GM21528 (cell line): ENCODE data around the gene NFE2L2.
"Not testable (repeated sequence)": the region's sequence is repeated elsewhere in the genome, so short reads cannot be mapped to it uniquely, and the experiment has no call there.

ENCODE experiments used
- ATAC-seq: cut with Tn5 transposase; IDR thresholded peaks from one replicate; pipeline ENCODE4 v1.9.1; 2021; ENCODE audit warnings: mild to moderate bottlenecking, moderate library complexity; ENCODE audit not compliant: unreplicated experiment, low FRiP score

The NFE2L2 gene

GRCh38 chr2:177204417-177204816, 60.1 kb downstream of the NFE2L2 start:
- ATAC-seq = no peak

DNA sequence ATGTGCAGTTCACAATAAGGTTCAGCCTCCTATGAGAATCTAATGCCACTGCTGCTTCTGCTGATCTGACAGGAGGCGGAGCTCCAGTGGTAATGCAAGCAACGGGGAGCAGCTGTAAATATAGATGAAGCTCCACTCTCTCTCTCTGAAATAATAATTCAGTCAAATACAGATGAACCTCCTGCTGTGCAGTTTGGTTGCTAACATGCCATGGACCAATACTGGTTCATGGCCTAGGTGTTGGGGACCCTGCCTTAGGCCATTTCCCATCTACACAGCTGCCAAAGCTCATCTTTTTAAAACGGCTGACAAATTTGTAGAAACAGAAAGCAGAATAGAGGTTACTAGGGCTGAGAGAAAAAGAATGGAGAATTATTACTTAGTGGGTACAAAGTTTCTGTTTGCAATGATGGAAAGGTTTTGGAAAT, 62.6 kb downstream of the NFE2L2 start:
- ATAC-seq = no peak

DNA sequence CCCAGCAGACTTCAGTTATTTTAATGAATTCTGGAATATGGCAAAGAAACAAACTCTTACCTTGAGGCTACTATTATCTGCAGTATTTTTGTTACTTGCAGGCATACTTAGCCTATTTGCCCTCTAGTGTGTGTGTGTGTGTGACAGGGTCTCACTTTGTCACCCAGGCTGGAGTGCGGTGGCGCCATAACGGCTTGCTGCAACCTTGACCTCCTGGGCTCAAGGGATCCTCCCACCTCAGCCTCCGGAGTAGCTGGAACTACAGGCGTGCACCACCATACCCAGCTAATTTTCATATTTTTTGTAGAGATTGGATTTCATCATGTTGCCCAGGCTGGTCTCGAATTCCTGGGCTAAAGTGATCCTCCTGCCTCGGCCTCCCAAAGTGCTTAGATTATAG, 64.1 kb downstream of the NFE2L2 start:
- ATAC-seq = not testable (repeated sequence)

- ATAC-seq = no peak
These were observed 69.3 kb downstream of the NFE2L2 start for GRCh38 chr2:177195194-177195593.

DNA sequence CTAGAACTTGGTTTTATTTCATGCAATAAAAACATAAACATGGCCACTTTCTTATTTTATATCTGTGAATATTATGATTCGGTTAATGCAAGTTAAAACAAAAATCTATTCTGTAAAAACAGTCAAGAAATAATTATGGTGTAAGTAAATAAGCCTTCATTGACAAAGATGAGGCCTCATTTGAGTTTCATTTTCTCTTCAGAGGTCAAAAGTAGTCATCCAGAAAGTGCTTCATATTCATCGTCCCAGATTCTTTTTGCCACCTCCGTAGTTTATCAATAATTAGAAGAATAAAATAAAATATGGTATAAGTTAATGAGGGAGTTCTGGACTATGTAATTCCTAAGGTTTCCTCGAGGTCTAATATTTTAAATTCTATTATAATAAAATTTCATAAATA, 71.3 kb downstream of the NFE2L2 start:
- ATAC-seq = no peak

DNA sequence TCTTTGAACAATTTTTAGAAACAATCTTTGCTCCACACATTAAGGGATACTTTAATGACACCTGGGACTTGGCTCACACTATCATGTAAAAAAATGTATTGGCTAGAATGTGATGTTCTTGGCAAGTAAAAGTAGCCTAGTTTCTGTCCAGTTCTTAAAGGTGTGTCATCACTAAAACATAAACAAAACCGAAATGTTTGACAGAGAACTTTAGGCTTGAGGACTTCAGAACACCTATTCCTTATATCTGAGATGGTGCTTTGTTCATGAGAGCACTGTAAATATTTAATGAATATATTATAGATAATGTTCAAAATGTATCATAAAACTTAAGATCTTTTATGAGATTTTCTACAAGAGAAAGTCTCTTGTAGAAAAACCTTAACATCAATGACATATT, 71.7 kb downstream of the NFE2L2 start:
- no peak for ATAC-seq

DNA sequence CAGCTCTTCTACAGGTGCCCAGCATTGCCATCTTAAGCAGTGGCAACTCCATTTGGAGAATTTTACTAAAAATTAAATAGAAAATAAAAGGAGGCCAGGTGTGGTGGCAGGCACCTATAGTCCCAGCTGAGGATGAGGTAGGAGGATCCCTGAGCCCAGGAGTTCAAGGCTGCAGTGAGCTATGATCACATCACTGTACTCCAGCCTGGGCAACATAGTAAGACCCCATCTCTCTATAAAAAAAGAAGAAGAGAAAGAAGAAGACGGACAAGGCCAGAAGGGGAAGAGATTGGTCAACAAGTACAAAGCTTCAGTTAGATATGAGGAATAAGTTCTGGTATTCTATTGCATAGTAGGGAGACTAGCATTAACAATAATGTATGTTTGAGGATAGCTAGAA, 73.6 kb downstream of the NFE2L2 start:
- no peak for ATAC-seq

- ATAC-seq = no peak
These were observed 75.8 kb downstream of the NFE2L2 start for GRCh38 chr2:177188482-177189469.

- ATAC-seq = no peak
These were observed 76.8 kb downstream of the NFE2L2 start for GRCh38 chr2:177187631-177188312.

DNA sequence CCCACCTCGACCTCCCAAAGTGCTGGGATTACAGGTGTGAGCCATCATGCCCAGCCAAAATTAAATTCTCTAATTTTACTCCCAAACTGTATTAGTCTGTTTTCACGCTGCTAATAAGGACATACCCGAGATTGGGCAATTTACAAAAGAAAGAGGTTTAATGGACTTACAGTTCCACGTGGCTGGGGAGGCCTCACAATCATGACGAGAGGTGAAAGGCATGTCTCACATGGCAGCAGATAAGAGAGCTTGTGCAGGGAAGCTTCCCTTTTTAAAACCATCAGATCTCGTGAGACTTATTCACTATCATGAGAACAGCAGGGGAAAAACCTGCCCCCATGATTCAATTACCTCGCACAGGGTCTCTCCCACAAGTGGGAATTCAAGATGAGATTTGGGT, 78.5 kb downstream of the NFE2L2 start:
- not testable (repeated sequence) for ATAC-seq

GRCh38 chr2:177184606-177185005, 79.9 kb downstream of the NFE2L2 start:
- no peak for ATAC-seq

DNA sequence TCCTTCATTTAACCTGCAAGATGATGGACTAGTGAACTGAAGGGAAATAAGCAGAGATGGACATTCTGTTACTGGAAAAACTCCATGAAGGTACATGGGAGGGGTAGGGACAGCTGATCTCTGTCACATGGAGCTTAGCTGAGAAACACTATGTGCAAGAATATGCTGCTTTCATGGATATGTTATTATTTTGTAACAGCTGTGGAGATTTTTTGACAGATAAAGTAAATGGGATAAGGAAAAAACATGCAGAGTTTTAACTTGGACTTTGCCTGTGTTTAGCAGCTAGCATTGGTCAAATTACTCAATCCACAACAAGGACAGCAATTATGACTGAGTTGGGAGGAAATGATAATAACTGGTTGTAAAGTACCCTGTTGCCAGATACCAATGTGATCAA, 80.7 kb downstream of the NFE2L2 start:
- no peak for ATAC-seq
